Liver (tissue), 9 donors: Measurements from ENCODE around the gene KICS2. TPM values are rescaled to one million over a fixed set of nuclear protein-coding genes. Genes with fewer than 3 reads are reported as not detected.

Experiments
- DNase-seq: peaks from one replicate; pipeline ENCODE4 v3.0.0-alpha.2; 2017; ENCODE audit warnings: low spot score
- H3K27ac ChIP-seq, 2 donors: one replicate each; pipeline ENCODE4 v1.7.0; 2013; ENCODE audit warnings: inconsistent platforms in 2 of 2, low read length in 2 of 2, control low read depth in 1 of 2, low read depth in 1 of 2, mild to moderate bottlenecking in 1 of 2
- H3K27me3 ChIP-seq, 4 donors: one replicate each; pipeline versions ENCODE4 v1.6.1 to v1.7.0; 2013; ENCODE audit warnings: low read length in 3 of 4, inconsistent platforms in 1 of 4, mild to moderate bottlenecking in 1 of 4, moderate library complexity in 1 of 4; ENCODE audit not compliant: control insufficient read depth in 4 of 4, insufficient read depth in 4 of 4
- H3K36me3 ChIP-seq, 4 donors: one replicate each; pipeline versions ENCODE4 v1.6.1 to v1.7.0; 2013; ENCODE audit warnings: low read length in 3 of 4, mild to moderate bottlenecking in 3 of 4, low read depth in 1 of 4, moderate library complexity in 1 of 4; ENCODE audit not compliant: control insufficient read depth in 4 of 4, insufficient read depth in 3 of 4
- H3K4me1 ChIP-seq, 4 donors: one replicate each; pipeline versions ENCODE4 v1.6.1 to v1.7.0; 2013; ENCODE audit warnings: low read length in 3 of 4, mild to moderate bottlenecking in 3 of 4, moderate library complexity in 1 of 4; ENCODE audit not compliant: control insufficient read depth in 4 of 4, insufficient read depth in 4 of 4
- H3K4me3 ChIP-seq, 3 donors: one replicate each; pipeline versions ENCODE4 v1.6.1 to v1.7.0; 2013; ENCODE audit warnings: low read length in 3 of 3, control low read depth in 1 of 3, low read depth in 1 of 3, mild to moderate bottlenecking in 1 of 3
- H3K9ac ChIP-seq, 2 donors: one replicate each; pipeline ENCODE4 v1.7.0; 2013; ENCODE audit warnings: low read length in 2 of 2, mild to moderate bottlenecking in 2 of 2, moderate library complexity in 2 of 2, control low read depth in 1 of 2, low read depth in 1 of 2
- H3K9me3 ChIP-seq, 4 donors: one replicate each; pipeline versions ENCODE4 v1.6.1 to v1.7.0; 2013; ENCODE audit warnings: low read length in 3 of 4; ENCODE audit not compliant: control insufficient read depth in 4 of 4
- ATF3 ChIP-seq: IDR thresholded peaks from 2 replicates; pipeline ENCODE4 v1.6.1; 2016; ENCODE audit warnings: antibody characterized with exemption
- CTCF ChIP-seq: fragments of 150-350 bp; IDR thresholded peaks from 2 replicates; pipeline ENCODE4 v1.5.1; 2017; ENCODE audit warnings: improper control_type of control experiment, low read depth, low read length; ENCODE audit not compliant: missing input control
- EGR1 ChIP-seq, 2 donors: IDR thresholded peaks; 2 replicates each; pipeline ENCODE4 v1.6.1; 2016 to 2018; ENCODE audit warnings: antibody characterized with exemption in 2 of 2, low read depth in 2 of 2
- FOXA1 ChIP-seq: IDR thresholded peaks from 2 replicates; pipeline ENCODE4 v1.6.1; 2016; ENCODE audit warnings: antibody characterized with exemption
- FOXA2 ChIP-seq: IDR thresholded peaks from 2 replicates; pipeline ENCODE4 v1.6.1; 2016; ENCODE audit warnings: antibody characterized with exemption
- GABPA ChIP-seq, 2 donors: IDR thresholded peaks in 1 of 2; conservative IDR thresholded peaks in 1 of 2; 2 replicates each; pipeline ENCODE4 v1.6.1; 2016; ENCODE audit warnings: antibody characterized with exemption in 2 of 2, mild to moderate bottlenecking in 1 of 2, moderate library complexity in 1 of 2
- HNF4G ChIP-seq: IDR thresholded peaks from 2 replicates; pipeline ENCODE4 v1.6.1; 2016; ENCODE audit warnings: antibody characterized with exemption
- MAX ChIP-seq: IDR thresholded peaks from 2 replicates; pipeline ENCODE4 v1.6.1; 2016; ENCODE audit warnings: antibody characterized with exemption
- NR2F2 ChIP-seq: IDR thresholded peaks from 2 replicates; pipeline ENCODE4 v1.6.1; 2016; ENCODE audit warnings: antibody characterized with exemption
- RAD21 ChIP-seq, 2 donors: IDR thresholded peaks; 2 replicates each; pipeline ENCODE4 v1.6.1; 2016; ENCODE audit warnings: antibody characterized with exemption in 2 of 2, mild to moderate bottlenecking in 2 of 2
- REST ChIP-seq: IDR thresholded peaks from 2 replicates; pipeline ENCODE4 v1.6.1; 2016; ENCODE audit warnings: antibody characterized with exemption, mild to moderate bottlenecking
- RXRA ChIP-seq, 2 donors: IDR thresholded peaks; 2 replicates each; pipeline ENCODE4 v1.6.1; 2017 to 2018; ENCODE audit warnings: antibody characterized with exemption in 2 of 2, mild to moderate bottlenecking in 1 of 2
- SP1 ChIP-seq: IDR thresholded peaks from 2 replicates; pipeline ENCODE4 v1.6.1; 2018; ENCODE audit warnings: antibody characterized with exemption, mild to moderate bottlenecking
- YY1 ChIP-seq: IDR thresholded peaks from 2 replicates; pipeline ENCODE4 v1.6.1; 2016; ENCODE audit warnings: antibody characterized with exemption, mild to moderate bottlenecking
- WGBS: extraction: QIAGEN DNeasy Blood & Tissue Kit; methylation state at CpG from one replicate; pipeline ENCODE4 v1.1.7; 2013; 5-methylcytosine and 5-hydroxymethylcytosine counted together
- polyA plus RNA-seq, 2 donors: library from polyadenylated mRNA; stranded (reverse) in 1 of 2; unstranded in 1 of 2; fragments of 200-250 nt in 1 of 2; fragments of >200 nt in 1 of 2; fragmentation: Nextera tagmentation in 1 of 2; extraction: Ambion mirVana in 1 of 2; gene quantifications; one replicate each; pipeline versions ENCODE4 v1.2.1 to v1.2.3, GENCODE V29; 2013 to 2015
- total RNA-seq, 2 donors: library from RNA; depleted of rRNA; stranded (reverse); fragments of >200 nt; gene quantifications; one replicate each; pipeline ENCODE4 v1.2.3, GENCODE V29; 2014
- donor health status: healthy.
- donor health status: healthy.
- donor health status: healthy.
- donor health status: healthy.
- donor health status: healthy.

Gene KICS2
- total and polyA plus RNA-seq, 4 donors = 3.4 to 10.7 (median 5.3) TPM

- no peak for DNase-seq
- Histone ChIP-seq H3K4me1 (peaks cover 0 to 5% (median 0%) of the 10 kb centered on the region in 4 donors), H3K27me3 (no peaks in the 10 kb centered on the region), H3K9me3 (no peaks in the 10 kb centered on the region), H3K9ac (no peak overlapping the region), H3K4me3 (no peak overlapping the region), H3K27ac (no peak overlapping the region), H3K36me3 (no peaks in the 10 kb centered on the region)
- TF ChIP-seq RXRA (IDR thresholded peaks at IDR 0.05) = no peak
- TF ChIP-seq FOXA1 = no peak
- TF ChIP-seq FOXA2 = no peak
- TF ChIP-seq MAX = no peak
- no peak for TF ChIP-seq EGR1 (IDR thresholded peaks at IDR 0.05; ENCODE audit: low read depth in 2 of 2)
- WGBS = 76% methylated on average over 2 of the region's 2 CpGs
These were observed 35.3 kb downstream of the KICS2 start for GRCh38 chr12:64186789-64187188.

DNA sequence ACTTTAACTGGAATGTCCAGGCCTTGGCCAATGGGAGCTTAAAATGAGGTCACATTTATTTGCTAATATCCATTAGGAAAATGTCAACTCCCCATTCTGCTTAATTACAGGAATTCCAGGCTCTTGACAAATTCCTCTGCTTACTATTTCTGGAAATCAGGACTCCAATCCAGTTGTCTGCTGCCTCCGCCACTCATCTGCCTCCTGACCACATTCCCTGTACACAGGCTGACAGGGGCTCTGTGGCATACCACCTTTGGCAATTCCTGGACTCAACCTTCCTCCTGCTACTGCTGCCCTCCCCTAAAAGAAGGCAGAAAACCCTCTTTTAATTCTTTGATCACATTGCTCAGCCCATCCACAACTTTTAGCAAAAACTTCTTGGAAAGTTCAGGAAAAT is 37.9 kb downstream of the KICS2 start:
- H3K9ac ChIP-seq = no peak overlapping the region
- 95% methylated on average over 1 of the region's 1 CpG for WGBS
- no peak for DNase-seq
- TF ChIP-seq MAX = no peak
- TF ChIP-seq REST = no peak
- no peak for TF ChIP-seq SP1
- TF ChIP-seq RAD21 (IDR thresholded peaks at IDR 0.05) = no peak
- TF ChIP-seq FOXA1 = no peak
- TF ChIP-seq FOXA2 = no peak
- no peak for TF ChIP-seq ATF3
- no peak for TF ChIP-seq HNF4G
- no peak for TF ChIP-seq NR2F2
- TF ChIP-seq CTCF = no peak
- TF ChIP-seq EGR1 (IDR thresholded peaks at IDR 0.05; ENCODE audit: low read depth in 2 of 2) = no peak
- no peak for TF ChIP-seq YY1
- no peak for TF ChIP-seq GABPA (IDR thresholded peaks at IDR 0.05 in 1 of 2, conservative IDR thresholded peaks at IDR 0.05 in 1 of 2)
- no peak overlapping the region for H3K4me3 ChIP-seq
- no peaks in the 10 kb centered on the region for H3K9me3 ChIP-seq
- no peaks in the 10 kb centered on the region for H3K27me3 ChIP-seq
- H3K27ac ChIP-seq = no peak overlapping the region
- H3K36me3 ChIP-seq = no peaks in the 10 kb centered on the region
- peaks cover 0 to 5% (median 0%) of the 10 kb centered on the region in 4 donors for H3K4me1 ChIP-seq
